MM.1S (cell line): ENCODE measurements around the gene MRPS24.

ENCODE experiments used
- EZH2 ChIP-seq: fragments of 300-600 bp; sonication (generic); optimal IDR thresholded peaks from 2 replicates; pipeline ENCODE3; 2017; ENCODE audit warnings: low read depth, mild to moderate bottlenecking, antibody characterized with exemption, low read length, mixed read lengths
- TF ChIP-seq, protein P1 (sequence below): fragments of 300-600 bp; sonication (generic); IDR thresholded peaks from 2 replicates; pipeline ENCODE4 v1.5.1; 2016; ENCODE audit warnings: antibody characterized with exemption, low read length, mixed read lengths

DNA sequence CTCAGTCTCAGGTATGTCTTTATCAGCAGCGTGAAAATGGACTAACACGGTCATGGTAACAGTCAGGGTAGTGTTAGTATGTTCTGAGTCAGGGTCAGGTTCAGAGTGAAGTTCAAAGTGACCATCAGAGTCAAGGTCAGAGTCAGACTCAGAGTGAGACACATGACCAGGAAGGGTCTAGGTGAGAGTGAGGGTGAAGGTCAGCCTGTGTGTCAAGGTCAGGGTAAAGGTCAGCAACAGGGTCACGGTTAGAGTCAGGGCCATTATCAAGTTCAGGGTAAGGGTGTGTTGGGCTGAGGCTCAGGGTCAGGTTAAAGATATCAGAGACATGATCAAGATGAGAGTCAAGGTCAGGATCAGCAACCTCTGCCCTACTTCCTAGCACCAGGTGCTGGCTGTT, 4.0 kb downstream of the MRPS24 start:
- TF ChIP-seq EZH2, result no peak
- TF ChIP-seq, protein P1, sequence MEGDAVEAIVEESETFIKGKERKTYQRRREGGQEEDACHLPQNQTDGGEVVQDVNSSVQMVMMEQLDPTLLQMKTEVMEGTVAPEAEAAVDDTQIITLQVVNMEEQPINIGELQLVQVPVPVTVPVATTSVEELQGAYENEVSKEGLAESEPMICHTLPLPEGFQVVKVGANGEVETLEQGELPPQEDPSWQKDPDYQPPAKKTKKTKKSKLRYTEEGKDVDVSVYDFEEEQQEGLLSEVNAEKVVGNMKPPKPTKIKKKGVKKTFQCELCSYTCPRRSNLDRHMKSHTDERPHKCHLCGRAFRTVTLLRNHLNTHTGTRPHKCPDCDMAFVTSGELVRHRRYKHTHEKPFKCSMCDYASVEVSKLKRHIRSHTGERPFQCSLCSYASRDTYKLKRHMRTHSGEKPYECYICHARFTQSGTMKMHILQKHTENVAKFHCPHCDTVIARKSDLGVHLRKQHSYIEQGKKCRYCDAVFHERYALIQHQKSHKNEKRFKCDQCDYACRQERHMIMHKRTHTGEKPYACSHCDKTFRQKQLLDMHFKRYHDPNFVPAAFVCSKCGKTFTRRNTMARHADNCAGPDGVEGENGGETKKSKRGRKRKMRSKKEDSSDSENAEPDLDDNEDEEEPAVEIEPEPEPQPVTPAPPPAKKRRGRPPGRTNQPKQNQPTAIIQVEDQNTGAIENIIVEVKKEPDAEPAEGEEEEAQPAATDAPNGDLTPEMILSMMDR, result no peak
